Bronchial epithelial cell (primary cell): ENCODE data around the gene LACTB. TPM values are rescaled to one million over a fixed set of nuclear protein-coding genes. Genes with fewer than 3 reads are reported as not detected.
A peak's percentile ranks its signal among the peaks of the same experiment; 100 is the strongest.

Source experiments
- DNase-seq: peaks from one replicate; pipeline ENCODE4 v3.0.0-alpha.2; 2010; ENCODE audit warnings: low read depth
- FAIRE-seq: peaks from 2 replicates; lab custom pipeline; 2011; peaks lifted over from hg19 to GRCh38; lab: Jason Lieb, UNC
- H3K27me3 ChIP-seq: 2 replicates; pipeline ENCODE4 v1.5.1; 2011; ENCODE audit warnings: low read length; ENCODE audit not compliant: control insufficient read depth, insufficient read depth
- H3K36me3 ChIP-seq: 2 replicates; pipeline ENCODE4 v1.5.1; 2011; ENCODE audit warnings: low read length; ENCODE audit not compliant: control insufficient read depth, insufficient read depth
- H3K4me3 ChIP-seq: 2 replicates; pipeline ENCODE4 v1.5.1; 2011; ENCODE audit warnings: mild to moderate bottlenecking, low read depth, low read length, control low read depth
- CTCF ChIP-seq: IDR thresholded peaks from 2 replicates; pipeline ENCODE4 v1.5.1; 2011; ENCODE audit warnings: mild to moderate bottlenecking, moderate library complexity, low read length, control low read depth, inconsistent platforms; ENCODE audit not compliant: insufficient read depth, severe bottlenecking
- total RNA-seq: library from RNA; depleted of rRNA; stranded (reverse); fragments of >200 nt; gene quantifications from 2 replicates; pipeline ENCODE4 v1.2.1, GENCODE V29; 2014

The LACTB gene
- total RNA-seq, 1 donor from 2014 or later: 14.5 TPM

DNA sequence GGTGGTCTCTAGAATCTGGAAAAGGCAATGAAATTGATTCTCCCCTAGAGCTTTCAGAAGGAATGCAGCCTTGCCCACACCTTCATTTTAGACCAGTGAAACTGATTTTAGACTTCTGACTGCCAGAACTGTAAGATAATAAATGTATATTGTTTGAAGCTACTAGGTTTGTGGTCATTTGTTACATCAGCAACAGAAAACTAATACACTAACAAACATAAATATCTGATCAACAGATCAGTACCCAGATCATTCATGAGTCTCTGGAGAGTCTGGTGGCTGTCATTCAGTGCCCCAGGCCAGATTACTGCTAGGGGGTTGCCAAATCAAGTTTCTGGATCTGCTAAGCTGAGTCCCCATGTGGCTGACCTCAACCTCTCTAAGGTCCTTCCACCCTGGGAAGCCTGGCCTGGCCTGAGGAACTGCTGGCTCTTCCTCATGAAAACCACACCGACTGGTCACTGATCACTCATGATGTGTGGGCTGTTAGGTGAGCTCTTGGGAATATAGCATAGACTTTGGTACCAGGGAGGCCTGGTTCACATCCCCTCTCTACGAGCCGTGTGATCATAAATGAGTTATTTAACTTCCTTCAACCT is 11.1 kb upstream of the LACTB start:
- TF ChIP-seq CTCF: no peak
- FAIRE-seq (no peak), DNase-seq (no peak)
- Histone ChIP-seq H3K27me3 (no peaks in the 10 kb centered on the region), H3K36me3 (no peaks in the 10 kb centered on the region), H3K4me3 (no peak overlapping the region)

DNA sequence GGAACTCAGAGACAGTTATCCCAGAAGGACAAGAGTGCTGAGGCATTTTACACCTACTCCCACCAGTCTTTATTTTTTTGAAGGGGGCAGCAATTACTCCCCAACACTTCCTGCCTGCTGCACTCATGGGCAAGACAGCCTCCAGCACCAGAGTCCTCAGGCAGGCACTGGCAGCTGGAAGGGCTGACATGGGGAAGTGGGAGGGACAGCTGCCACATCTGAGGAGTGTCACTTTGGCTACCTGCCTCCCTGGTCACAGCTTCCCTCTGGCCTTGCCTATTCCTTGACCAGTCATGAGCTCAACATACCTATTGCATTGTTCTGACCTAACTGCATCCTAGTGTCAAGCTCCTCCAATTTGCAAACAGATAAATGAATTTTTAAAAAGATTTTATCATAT is 10.2 kb upstream of the LACTB start:
- Histone ChIP-seq H3K27me3 (no peaks in the 10 kb centered on the region), H3K36me3 (no peaks in the 10 kb centered on the region), H3K4me3 (no peak overlapping the region)
- TF ChIP-seq CTCF: no peak
- DNase-seq: no peak
- FAIRE-seq: no peak

GRCh38 chr15:63112871-63113270 is 8.8 kb upstream of the LACTB start:
- FAIRE-seq (no peak), DNase-seq (no peak)
- Histone ChIP-seq H3K4me3 (no peak overlapping the region), H3K27me3 (no peaks in the 10 kb centered on the region), H3K36me3 (no peaks in the 10 kb centered on the region)
- no peak for TF ChIP-seq CTCF

GRCh38 chr15:63114465-63114864 is 7.2 kb upstream of the LACTB start:
- Histone ChIP-seq H3K4me3 (no peak overlapping the region), H3K36me3 (no peaks in the 10 kb centered on the region), H3K27me3 (no peaks in the 10 kb centered on the region)
- FAIRE-seq (no peak), DNase-seq (no peak)
- no peak for TF ChIP-seq CTCF

DNA sequence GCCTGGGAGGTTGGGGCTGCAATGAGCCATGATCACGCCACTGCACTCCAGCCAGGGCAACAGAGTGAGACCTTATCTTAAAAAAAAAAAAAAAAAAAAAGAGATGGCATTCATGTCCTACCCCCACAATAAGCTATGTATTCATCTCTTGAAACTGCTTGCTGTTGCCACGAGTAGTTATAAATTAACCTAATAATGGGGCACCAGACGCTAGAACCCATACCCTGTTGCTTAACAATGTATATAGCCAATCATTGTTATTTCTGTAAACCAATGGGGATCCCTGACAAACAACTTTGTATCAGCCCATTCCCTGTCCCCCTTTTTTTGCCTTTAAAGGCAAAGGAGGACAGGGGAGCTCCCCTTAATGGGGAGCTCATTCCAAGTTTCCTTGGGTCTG is 2.8 kb upstream of the LACTB start:
- TF ChIP-seq CTCF: no peak
- no peak overlapping the region for H3K4me3 ChIP-seq
- DNase-seq (no peak), FAIRE-seq (no peak)
- H3K36me3 ChIP-seq: no peaks in the 10 kb centered on the region
- H3K27me3 ChIP-seq: no peaks in the 10 kb centered on the region

- FAIRE-seq: no peak
- Histone ChIP-seq H3K27me3 (no peaks in the 10 kb centered on the region), H3K4me3 (peak overlapping the region; percentile 96), H3K36me3 (peaks cover 1% of the 10 kb centered on the region)
- TF ChIP-seq CTCF: peak; percentile 8
- peak; percentile 64 for DNase-seq
These were observed 578 bp downstream of the LACTB start for GRCh38 chr15:63122002-63122875.
